GM18870 (cell line): ENCODE measurements around the gene CDH18.

ENCODE experiments used
- ATAC-seq: cut with Tn5 transposase; IDR thresholded peaks from one replicate; pipeline ENCODE4 v1.9.1; 2021; ENCODE audit warnings: moderate library complexity; ENCODE audit not compliant: unreplicated experiment

Gene CDH18

DNA sequence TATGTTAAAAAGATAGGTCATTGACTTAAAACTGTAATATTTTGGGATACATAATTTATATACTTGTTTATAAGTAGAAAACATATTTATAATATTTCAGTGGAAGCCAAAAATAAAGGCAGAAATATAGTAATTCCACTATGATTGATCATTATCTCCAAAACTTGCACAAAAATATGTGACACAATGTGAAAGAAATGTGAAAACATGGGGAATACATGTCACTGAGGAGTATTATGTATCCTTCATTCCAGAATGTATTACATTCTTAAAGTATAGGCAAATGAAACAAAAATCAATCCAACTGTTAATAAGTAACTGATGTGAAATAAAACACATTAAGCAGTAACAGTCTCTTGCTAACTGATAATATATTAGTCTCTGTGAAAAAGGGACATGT is 236.7 kb downstream of the CDH18 start:
- no peak for ATAC-seq

DNA sequence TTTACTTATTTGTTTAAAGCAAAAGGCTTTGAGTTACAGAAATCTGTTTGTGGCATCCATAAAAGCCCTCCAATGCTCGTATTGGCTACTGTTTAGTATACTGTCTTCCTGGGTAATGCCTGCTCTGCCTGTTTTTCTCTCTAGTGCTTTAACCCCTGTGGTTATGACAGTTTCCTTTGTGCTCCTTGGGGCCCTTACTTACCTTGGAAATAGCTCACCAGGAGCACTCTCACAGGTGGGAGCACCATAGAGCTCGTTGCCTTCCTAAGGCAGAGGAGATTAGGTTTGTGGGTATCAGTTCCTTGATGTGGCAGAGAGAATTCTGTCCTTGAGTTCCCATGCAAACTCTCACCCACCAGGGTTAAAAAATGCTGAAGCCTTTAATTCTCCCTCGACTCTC is 242.8 kb downstream of the CDH18 start:
- ATAC-seq: no peak

DNA sequence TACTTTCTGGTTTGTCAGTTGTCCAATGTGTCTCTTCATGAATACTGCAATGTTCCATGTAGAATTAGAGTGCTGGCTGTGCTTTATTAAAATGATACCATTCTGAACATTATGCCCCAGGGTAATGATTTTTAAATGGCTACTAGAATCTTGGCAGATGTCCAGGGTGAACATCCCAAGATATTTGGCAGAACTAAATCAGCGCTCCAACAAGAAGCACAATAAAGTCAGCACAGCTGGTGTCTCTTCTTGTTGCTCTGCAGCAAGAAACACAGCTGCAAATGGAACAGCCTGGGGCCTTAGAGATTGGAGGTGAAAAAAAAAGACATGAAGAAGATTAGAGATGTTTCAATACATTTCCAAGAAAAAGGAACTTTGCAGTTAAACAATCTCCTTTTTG is 248.3 kb downstream of the CDH18 start:
- no peak for ATAC-seq

DNA sequence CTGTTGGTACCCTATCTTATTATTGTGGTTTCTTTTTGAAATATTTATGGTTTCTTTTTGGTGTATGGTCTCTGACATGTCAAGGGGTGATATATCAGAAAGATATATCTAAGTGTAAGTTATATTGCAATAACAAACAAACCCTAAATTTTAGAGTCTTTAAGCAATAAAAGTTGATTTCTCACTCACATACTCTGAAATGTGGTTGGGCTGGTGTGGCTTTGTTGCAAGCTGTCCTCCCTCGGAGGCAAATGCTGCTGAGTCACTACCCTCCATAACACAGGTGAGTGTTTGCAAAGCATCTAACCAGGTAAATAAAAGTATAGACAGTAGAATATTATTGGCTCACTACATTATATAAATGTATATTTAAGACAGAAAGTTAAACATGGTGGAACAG is 253.2 kb downstream of the CDH18 start:
- ATAC-seq: no peak

DNA sequence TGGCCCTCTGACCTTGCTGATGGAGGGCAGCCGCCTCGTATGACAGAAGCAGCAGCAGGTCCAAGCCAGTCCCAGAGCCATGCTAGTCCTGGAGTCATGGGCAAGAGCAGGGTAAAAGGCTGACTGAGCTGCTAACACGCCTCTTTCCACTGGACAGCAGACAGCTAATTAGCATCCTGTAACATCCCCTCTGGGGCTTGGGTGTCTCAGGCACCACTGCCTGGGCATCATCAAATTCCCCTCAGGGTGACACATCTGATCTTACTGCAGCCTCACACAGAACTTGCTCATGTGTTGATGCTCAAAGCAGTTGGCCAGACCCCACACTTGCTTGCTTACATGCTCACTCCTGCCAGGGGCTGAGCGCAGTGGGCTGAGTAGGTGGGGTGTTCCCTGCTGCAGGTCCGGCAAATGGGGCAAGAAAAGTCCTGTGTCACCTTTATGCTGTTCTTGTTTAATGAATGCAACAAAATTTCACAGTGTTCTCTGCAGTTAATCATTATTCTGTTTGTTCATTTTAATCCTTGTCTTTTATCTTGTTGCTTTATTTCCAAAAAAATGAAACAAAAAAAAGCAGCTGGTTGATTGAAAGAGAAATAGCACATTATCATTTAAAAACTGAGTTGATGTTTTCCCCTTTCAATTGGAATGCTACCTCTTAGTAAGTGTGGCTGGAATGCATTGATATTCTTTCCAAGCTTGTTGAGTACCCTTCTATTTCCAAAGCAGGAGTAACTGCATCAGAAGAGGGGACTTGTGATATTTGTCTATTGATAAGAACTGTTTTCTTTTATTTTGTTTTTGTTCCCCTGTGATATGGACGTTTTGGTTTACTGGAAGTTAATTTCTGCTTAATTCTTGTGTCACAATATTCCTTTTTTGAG is 254.1 kb downstream of the CDH18 start:
- ATAC-seq: no peak

DNA sequence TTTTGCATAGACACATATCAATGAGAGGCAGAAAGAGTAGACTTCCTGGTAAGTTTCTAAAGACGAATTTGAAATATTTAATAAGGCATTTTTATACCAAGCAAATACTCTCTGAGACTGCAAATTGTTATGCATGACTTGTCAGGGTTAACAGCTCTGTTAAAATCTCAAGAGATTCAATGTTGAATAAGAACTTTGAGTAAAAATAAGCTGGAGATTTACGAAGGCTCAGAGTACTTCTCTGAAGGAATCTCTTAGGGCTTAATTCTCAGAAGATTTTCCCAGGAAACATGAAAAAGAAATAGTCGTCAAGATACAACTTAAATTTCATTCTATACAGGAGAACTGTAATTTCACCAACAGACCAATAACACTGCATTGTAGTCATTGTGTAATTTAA is 259.4 kb downstream of the CDH18 start:
- no peak for ATAC-seq

DNA sequence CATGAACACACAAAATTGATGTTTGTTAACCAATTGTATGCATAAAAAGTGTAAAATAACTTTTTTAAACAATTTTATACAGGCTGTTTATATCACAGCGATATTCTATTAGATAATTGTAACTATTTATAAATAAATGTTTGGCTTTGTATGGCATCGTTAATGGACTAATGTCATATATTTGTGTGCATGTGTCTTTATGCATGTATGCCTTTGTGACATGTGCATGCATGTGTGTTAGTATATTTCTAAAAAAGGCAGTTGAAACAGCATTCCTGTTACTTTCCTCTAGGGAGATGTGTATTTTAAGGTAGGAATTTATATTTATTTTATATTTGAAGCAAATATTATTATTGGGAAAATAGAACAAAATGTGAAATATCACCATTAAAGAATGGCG is 268.9 kb downstream of the CDH18 start:
- no peak for ATAC-seq

DNA sequence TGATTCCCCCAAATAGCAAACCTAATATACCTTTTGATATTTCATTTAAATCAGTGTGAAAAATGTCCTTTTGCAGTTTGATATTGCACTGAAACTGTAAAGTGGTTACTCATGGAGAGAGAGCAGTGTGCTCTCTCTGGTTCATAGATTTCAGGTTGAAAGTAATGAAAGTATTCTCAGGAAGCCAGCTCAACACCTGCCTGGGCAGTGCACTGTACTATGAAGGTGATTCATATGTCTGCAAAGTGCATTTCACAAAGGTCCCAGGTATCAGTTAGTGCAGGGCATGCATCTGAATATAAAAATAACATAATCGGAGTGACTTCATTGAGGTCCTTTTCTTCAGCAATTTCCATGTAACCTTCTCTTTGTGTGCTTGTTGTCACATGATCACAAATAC is 274.3 kb downstream of the CDH18 start:
- no peak for ATAC-seq

DNA sequence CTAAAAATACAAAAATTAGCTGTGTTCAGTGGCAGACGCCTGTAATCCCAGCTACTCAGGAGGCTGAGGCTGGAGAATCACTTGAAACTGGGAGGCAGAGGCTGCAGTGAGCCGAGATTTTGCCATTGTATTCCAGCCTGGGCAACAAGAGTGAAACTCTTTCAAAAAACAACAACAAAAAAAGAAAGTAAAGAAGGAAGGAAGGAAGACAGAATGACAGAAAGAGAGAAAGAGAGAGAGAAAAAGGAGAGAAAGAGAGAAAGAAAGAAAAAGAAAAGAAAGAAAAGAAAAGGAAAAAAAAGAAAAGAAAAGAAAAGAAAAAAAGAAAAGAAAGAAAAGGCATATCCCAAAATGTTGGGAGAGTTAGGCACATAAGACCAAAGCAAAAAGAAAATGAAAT is 278.6 kb downstream of the CDH18 start:
- ATAC-seq: no peak

DNA sequence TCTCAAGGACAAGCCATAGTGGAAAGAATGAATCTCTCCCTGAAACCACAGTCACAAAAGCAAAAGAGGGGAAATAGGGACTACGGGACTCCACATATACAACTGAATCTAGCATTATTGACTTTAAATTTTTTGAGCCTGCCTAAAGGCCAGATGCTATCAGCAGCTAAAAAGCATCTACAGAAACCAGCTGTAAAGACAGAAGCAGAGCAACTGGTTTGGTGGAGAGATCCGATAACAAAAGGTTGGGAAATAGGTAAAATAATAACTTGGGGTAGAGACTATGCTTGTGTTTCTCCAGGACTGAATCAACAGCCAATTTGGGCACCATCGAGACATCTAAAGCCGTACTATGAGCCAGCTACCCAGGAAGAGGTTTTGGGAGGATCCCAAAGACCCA is 281.2 kb downstream of the CDH18 start:
- ATAC-seq: no peak

DNA sequence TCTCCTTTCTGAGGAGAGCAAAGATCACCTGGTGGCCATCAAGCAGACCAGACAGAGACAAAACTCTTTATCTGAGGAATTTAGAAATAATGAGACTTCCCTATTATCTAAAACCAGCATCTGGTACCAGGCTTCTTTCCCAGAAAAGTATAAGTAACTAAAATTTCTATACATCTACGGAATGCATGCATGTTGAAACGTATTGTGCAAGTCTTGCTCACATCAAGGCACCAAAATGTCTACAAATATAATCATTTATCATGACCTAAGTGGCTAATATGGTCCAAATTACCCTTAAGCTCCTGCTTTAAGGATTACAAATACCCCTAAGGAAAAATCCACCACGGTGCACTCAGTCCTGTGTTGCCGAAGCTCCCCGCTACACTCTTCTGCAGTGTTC is 286.3 kb downstream of the CDH18 start:
- ATAC-seq: no peak

DNA sequence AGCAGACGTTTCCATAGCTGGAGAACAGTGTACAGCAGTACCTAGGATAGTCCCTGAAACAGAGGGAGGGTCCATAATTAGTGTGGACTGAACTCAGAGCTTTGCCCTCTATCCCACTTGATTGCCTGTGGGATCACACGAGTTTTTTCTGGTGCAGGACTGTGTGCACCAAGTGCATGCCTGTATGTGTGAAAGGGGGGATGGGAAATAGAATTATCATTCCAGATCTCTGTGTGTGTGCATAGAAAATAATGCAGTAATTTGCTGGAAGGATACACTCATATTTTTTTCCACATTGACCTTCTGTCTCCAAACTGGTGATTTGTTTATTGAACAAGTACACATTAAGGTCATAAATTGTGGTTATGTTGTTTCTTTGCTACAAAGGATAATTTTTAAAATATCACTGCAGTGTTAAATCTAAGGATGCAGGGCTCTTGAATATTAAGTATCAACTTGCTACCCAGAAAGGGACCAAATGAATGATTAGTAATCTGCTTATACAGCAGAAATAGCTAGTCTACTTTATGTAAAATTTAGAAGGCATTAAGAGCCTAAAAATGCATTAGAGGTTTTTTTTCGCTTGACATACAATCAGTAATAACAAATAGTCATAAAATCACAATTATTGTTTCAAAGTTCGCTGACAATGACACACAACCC is 292.9 kb downstream of the CDH18 start:
- ATAC-seq: no peak

DNA sequence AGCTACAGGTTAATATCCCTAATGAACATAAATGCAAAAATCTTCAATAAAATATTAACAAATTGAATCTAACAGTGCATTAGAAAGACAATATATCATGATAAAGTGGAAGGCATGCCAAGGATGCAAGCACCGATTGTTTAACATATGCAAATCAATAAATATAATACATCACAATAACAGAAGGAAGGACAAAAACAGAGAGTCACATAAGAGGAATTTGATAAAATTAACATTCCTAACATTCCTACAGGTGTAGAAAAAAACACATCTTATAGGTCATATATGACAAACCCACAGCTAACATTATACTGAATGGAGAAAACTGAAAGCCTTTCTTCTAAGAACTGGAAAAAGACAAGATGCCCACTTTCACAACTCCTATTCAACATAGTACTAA is 297.0 kb downstream of the CDH18 start:
- ATAC-seq: no peak

DNA sequence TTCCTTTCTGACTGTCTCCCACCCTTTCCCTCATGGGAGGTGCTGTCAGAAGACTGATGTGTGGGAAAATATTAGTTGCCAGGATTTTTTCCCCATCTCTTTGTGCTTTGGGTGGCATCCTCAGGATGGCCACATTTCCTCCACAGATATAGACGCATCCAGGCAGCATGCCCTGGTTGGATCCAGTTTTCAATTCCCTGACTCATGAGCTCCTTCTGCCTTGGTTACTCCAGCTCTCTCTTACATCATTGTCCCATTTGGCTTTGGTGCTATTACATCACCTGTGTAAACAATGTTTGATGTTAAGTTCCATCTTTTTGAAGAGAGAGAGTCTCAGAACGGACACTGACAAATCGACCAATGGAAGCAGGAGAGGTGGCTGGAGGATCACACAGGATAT is 302.5 kb downstream of the CDH18 start:
- no peak for ATAC-seq

DNA sequence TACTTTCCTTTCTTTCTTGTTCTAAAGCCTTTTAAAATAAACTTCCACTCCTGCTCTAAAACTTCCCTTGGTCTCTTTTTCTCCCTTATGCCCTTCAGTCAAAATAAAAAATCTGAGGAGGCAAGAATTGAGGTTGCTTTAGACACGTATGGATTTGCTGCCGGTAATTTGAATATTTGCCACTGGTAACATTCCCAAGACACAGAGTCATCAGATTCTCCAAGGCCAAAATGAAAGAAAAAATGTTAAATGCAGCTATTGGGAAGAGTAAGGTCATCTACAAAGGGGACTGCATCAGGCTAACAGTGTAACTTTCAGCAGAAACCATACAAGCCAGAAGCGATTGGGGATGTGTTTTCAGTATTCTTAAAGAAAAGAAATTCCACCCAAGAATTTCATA is 311.1 kb downstream of the CDH18 start:
- no peak for ATAC-seq

DNA sequence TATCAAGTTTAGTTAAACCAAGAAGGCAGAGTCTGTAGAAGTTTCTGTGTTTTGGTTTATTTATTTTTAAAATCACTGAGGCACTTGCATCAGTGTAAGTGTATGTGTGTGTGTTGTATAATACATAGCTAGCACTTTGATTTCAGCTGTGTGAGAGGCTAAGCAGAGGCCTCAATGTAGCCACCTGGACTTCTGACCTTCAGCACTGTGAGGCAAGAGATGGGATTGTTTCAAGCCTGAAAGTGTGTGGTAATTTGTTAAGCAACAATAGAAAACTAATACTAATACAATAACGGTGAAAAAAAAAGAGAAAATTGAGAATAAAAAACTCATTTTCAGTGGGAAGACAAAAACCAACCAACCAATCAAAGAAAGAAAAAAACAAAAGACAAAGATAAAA is 327.3 kb downstream of the CDH18 start:
- no peak for ATAC-seq

DNA sequence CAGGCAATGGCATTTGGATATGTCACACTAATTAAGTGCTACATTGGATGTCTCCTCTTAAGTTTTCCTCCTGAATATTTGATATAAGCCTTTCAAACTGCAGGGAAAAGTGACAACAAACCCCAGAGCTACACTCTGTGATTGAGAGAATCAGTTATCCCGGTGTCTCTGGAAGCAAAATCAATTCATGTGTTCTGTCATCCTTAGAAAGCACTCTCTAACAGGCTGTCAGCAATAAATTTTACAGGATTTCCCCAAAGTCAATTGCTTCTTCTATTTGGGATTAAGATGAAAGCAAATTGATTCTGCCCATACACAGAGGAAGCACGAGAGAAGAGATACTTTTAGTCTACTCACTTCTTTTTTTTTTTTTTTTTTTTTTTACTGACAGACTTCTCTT is 332.4 kb downstream of the CDH18 start:
- ATAC-seq: no peak

DNA sequence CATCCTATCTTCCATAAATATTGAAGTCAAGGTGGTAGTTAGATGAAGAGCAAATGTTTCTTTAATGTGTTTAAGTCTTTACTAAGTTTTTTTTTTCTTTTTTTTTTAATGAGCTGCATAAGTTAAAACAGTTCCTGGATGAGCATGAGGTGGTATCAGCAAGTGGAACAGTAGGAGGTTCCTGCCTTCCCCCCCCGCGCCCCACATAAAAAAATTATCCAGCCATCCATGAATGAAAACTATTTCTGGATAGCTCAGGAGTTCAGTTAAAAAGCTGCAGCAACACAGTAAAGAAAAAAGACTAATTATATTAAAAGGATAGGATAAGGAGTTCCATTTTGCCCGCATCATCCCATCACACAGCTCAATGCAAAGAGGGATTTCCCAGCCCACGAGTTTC is 349.5 kb downstream of the CDH18 start:
- ATAC-seq: no peak

DNA sequence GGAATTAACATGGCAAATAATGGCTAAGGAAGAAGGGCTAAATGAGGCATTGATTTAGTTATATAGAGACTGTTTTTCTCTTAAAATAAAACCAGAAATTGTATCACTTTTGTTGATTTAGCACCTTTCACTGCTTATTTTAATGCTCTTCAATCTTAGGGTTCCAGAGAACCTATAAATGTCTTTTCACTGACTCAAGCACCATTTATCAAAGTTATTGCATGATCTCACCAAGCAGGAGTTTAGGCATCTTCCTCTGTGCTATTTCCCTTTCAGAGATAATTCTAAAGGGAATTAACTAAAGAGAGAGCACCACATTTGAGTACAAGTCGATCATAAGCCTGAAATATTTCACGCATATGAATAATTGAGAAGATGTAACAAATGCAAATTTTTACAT is 357.1 kb downstream of the CDH18 start:
- no peak for ATAC-seq

DNA sequence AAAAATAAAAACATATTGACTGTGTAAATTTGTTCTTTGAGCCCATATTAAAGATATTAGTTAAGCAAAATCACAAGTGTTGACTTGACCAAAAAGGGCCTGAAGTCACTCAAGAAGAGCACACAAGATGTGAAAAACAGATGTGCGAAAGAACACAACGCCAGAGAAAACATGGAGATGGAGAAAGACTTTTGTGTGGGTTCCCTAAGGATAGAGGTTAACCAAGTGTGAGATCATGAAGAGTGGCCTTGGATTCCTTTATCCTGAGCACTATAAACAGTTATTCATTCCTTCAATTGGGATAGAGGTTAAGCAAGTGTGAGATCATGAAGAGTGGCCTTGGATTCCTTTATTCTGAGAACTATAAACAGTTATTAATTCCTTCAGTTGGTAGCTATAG is 361.8 kb downstream of the CDH18 start:
- no peak for ATAC-seq

DNA sequence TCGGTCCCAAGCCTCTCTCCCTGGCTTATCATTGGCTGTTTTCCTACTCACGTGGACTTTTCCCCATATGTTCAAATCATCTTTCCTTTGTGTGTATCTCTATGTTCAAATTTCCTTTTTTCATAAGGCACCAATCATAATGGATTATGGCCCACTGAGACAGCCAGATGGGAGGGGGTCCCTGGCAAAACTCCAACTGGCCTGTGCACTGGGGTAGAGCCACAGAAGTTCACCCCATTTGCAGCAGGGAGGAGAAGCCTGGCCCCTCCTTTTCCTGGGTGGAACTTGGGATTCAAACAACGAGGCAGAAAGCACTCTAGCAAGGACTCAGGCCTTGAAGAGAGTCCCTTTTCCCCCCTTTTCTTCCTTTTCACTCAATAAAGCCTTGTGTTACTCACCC is 362.4 kb downstream of the CDH18 start:
- no peak for ATAC-seq

DNA sequence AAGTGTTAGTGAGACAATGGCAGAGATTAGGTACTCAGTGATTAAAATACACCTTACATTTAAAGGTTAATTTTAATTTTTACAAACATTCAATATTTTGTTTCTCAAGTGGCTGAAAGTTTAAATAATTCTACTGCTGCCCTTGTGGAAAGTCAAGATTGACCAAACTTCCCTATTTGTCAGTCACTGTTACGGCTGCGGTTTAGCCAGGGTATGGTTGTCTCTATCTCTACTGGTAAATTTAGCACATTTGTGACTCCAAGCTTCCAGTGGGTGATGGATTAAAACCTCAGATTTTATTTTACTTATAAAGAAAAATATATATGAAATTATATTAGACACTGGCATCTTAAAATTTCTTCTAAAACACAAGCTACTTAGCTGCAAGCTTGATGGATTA is 368.4 kb downstream of the CDH18 start:
- no peak for ATAC-seq
